Stimulated activated CD8-positive, alpha-beta memory T cell treated with anti-CD3 and anti-CD28 coated beads, Interleukin-7, amount 100 ng/mL, for 1 hour (primary cell): Measurements from ENCODE around the gene ITGA2B.
"Not testable (repeated sequence)": the region's sequence is repeated elsewhere in the genome, so short reads cannot be mapped to it uniquely, and the experiment has no call there.

Experiments used
- DNase-seq, 2 donors: peaks; one replicate each; pipeline ENCODE4 v3.0.0-alpha.2; 2020; ENCODE audit warnings: low read depth in 2 of 2

Gene ITGA2B

DNA sequence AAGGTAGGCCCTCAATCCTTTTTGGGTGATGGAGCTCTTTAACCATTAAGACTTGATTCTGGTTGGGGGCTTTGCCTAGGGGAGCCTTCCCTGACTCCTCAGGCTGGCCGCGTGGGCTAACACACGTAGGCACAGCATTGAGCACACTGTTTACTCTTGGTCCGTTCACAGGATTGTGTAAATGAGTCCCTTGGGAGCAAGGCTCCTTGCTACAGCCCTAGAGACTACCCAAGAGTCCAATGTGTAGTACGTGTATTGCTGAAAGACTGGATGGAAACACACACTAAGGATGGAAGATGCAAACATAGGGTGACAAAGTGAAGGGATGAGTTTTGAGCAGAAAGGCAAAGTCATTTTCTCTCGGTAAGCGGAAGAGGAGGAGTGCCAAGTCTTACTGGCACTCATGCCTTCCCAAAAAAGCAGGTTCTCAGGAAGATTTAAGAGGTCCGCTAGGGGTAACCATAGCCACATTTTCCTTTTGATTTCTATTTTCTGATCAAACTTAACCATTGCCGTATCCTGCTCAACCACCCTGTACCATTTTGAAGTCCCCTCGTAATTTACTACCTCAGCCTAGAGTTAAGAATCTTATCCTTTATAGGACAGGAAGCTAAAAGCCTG lies 911 bp upstream of the ITGA2B start:
- no peak for DNase-seq

DNA sequence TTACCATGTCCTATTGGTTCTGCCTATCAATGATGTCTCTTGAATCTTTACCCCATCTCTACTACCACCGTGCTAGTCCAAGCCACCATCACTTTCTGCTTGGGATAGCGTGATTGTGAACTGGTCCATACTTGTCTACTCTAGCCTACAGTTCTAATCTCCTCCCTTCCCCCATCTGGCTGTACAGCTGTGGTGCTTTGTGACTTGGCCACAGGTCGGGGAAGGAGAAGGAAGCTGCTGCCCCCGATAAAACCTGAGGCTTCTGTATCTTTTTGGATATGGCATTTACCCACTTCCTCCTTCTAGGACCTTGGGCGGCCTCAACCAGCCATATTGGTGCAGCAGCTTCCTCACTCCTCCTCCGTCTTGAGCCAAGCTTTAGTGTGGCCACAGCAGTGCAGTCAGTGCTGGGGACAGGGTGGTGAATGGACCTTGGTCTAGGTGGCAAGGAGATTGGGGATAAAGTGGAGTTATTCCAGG lies 314 bp upstream of the ITGA2B start:
- no peak for DNase-seq

DNA sequence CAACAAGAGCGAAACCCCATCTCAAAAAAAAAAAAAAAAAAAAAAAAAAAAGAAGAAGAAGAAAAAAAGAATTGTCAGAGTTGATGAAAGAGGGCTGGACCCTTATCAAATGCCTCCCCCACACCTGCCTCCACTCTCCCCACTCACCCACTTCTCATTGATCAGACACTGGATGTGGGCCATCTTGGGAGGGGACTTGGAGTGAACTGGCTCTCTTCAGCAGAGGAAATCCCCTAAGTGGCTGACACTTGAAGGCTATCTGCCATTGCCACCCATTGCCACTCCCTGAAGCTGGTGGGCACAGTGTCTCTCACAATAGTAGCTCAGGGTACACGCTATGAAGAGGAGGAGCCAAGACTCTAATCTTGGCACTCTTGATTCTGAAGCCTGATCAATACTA lies 1.6 kb downstream of the ITGA2B start:
- DNase-seq, result no peak

DNA sequence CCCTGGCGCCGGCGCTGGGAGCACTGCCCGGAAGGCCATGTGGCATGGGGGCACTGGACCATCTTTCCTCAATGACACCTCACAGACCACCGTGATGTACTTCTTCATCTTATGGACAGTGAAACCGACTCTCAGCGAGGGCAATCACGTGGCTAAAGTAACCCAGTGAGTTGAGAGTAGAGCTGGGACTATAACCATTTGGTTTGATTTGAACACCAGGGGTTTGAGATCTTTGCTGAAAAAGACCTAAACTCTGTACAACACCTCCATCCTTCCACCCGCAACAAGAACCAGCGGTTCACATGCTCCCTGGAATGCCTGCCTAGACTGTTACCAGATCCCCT lies 3.3 kb downstream of the ITGA2B start:
- no peak for DNase-seq

DNA sequence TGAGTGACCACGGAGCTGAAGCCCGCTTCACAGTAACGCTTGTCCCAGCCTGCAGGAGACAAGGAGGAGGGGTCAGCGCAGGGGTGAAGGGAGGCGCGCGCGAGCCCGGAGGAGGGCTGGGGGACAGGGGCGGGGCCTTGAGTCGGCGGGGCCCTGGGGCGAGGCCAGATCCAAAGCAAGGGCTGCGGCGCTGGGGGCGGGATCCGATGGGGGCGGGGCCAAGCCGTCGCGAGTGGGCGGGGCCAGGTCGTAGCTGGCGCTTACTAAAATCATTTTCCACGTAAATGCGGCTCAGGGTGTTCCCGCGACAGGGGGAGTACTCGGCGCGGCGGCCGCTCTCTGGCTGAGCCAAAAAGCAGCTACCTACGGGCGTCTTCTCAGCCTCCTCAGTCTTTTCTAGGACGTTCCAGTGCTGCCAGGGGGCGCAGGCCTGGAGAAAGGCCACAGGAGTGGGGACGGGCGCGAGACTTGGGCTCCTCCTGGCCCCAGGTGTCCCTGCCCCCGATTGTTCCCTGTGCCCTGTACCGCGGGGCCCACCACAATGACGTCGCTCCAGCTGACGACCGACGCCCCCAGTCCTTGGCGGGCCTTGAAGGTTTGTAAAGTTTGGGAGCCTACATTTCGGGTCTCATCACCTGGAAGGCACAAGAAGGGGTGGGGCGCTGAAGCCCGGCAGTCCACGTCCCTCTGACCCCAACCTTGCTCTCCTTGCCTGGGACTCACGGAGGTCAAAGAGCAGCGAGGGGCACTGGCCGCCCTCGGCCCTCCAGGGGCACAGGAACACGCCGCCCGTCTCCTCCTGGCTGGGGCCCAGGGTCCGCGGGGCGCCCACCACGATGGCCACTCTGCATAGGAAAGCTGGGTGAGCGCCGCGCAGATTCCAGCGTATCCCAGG lies 3.9 kb downstream of the ITGA2B start:
- DNase-seq, result peak; percentile 56 to 70

DNA sequence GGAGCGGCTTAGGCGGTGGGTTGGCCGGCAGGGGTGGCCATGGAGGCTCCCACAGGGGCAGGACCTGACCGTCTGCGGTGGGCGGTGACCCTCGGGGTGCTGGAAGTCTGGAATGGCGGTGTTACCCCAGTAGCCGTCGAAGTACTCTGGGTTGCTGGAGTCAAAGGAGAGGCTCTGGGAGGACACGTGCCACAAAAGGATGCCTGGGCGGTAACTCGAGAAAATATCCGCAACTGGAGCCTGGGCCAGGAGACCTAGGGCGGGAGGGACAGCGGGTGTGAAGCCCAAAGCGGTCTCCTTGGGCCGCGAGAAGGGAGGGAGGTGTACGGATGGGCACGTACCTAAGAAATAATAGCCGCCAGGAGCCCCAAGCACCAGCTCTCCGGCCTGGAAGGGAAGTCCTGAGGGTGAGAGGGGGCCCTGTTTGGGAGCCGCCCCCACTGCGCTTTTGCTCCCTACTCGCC lies 4.6 kb downstream of the ITGA2B start:
- no peak for DNase-seq

DNA sequence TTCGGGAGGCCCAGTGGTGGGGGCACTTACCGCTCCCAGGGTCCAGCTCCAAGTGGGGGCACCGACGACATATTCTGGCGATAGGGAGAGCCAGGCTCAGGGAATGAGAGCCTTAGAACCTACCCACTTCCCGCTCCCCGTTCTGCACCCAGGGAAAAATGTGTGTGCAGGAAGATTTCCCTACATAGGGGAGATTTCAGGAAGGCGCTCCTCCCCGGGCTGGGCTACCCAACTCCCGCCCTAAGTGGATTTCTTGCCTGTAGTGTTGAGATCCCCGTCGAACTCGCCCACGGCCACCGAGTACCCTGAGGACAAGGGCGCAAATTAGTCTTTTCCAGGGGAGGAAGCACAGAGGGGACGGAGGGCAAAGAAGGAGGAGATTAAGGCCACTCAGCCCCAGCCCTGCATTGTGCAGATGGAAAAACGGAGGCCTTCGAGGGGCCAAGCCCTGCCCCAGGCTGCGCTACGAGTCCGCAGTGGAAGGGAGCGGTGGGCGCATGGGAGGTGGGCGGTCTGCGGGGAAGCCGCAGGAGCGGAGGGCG lies 5.1 kb downstream of the ITGA2B start:
- DNase-seq, result no peak

DNA sequence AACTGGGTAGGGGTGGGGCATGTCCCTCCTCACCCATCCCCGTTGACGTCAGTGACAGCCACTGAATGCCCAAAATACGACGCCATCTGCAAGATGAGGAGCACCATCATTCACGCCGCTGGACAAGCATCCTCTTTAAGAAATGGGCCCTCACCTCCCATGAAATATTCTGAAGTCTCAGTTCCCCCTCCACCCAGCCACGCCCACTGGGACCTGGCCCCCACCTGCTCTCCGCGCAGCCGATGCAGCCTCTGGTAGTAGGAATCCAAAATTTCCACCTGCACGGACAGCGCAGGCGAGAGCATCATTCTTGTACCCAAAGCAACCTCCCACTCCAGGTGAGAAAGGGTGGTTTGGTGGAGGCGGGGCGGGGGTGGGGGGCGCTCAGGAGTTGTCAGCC lies 5.6 kb downstream of the ITGA2B start:
- no peak for DNase-seq

DNA sequence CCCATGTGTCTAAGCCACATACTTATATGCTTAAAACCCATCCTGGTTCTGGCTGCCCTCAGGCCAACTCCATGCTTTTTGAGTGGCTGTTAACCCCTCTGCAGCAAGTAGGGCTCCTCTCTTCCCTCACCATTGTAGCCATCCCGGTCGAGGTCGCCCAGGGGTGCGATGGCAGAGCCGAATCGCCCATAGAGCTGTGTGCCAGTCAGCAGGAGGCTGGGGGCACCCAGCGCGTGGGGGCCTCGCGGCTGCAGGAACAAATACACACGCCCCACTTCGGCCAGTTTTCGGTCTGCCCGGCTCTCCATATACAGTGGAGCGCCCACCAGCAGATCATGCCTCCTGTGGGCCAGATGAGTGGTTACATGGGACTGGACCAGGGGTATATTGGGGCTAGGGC lies 6.1 kb downstream of the ITGA2B start:
- no peak for DNase-seq

DNA sequence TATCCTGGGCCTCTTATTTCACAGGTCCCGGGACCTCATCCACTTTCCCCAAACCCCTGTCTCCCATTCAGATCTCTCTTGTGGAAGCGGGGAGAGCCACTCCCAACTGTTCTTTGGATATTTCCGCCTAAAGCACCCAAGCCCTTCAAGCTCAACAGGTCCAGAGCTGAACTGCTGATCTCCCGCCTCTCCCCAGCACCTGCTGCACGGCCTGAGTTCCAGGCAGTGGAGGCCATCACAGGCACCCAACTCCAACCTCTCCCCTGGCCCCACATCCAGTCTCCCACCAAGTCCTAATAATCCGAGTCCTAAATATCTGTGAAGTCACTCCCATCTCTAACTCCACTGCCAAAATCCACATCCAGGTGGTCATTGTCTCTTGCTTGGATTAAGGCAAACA lies 6.5 kb downstream of the ITGA2B start:
- DNase-seq, result no peak

DNA sequence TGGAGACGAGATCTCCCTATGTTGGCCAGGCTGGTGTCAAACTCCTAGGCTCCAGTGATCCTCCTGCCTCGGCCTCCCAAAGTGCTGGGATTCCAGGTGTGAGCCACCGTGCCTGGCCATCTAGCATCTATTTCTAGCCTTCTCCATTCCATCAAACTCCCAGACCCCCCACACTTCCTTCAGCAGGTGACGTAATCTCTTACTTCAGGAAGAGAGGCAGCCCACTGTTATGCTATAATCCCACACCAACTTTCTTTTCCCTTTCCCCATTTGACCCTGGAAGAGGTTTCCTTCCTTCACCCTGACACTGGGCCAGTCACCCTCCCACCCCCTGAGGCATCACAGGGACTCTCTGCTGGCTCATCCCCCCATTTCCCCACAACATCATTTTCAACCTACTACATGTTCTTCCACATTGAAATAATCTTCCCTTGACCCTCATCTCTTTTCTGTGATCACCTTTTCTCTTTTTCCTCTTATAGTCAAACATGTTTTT lies 7.6 kb downstream of the ITGA2B start:
- no peak for DNase-seq

DNA sequence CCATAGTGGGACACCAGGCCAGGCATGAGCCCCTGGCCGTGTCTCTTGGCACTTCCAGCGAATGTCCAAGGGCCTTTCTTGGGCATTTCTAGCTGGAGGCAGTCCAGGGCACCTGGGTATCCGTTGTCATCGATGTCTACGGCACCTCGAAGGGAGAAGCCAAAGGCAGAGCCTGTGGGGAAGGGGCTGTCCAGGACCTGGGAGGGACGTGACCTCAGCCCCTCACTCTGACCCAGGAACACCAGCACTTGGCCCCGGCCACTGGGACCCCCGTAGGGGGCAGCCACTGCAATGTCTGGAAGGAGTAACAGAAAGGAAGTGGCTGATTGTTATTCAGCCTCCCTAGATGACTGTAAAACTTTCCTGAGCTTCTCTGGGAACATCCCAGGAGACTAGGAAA lies 8.7 kb downstream of the ITGA2B start:
- no peak for DNase-seq

DNA sequence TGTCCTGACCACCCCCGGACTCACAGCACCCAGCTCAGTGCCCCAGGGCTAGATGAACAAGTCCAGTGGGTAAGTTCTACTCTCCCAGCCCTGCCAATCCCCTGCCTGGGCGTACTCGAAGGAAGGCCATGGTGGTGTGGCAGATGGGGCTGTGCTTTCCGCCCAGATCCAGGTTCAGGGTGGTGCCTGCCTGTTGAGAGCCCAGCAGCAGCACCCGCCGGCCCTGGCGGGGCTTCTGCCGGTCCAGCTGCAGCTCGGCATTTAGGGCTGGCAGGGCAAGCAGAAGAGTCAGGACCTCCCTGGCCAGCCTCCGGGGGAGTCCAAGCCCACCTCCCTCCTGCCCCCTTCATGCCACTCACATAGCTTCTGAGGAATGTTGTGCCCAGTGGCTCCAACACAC lies 9.6 kb downstream of the ITGA2B start:
- DNase-seq, result no peak

DNA sequence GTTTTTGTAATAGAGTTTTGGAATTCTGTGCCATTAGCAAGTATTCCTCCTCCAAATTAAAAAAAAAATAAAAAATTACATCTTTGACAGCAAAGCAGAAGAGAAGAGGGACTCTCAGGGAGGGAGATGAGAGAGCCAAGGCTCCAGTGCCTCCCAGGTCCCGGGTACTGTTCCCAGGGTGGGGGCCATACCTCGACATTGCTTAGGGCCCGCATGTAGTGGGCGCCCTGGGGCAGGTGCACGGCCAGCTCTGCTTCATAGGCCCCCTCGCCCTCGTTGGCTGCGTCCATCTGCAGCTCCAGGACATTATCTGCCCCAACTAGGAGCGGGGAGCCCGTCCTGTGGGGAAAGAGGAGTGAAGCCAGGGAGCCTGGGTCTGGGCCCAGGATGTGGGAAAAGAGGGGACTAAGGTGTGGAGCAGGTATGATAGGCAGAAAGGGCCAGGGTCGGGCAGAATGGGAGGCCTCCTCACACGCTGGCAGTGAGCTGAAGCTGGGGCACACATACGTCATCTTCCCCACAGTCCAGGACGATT lies 11.2 kb downstream of the ITGA2B start:
- DNase-seq, result no peak

DNA sequence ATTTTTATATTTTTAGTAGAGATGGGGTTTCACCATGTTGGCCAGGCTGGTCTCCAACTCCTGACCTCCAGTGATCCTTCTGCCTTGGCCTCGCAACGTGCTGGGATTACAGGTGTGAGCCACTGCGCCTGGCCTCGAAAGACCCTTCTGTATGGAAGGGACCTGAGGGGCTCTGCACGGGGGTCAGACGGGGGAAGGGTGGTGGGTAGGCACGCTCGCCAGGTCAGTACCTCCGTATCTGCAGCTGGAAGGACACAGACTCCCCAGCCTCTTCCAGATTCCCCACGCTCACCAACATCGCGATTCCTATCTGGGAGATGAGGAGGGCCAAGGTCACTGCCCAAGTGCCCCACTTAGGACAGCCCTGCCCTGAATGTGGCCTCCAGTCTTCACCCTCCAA lies 12.7 kb downstream of the ITGA2B start:
- no peak for DNase-seq

DNA sequence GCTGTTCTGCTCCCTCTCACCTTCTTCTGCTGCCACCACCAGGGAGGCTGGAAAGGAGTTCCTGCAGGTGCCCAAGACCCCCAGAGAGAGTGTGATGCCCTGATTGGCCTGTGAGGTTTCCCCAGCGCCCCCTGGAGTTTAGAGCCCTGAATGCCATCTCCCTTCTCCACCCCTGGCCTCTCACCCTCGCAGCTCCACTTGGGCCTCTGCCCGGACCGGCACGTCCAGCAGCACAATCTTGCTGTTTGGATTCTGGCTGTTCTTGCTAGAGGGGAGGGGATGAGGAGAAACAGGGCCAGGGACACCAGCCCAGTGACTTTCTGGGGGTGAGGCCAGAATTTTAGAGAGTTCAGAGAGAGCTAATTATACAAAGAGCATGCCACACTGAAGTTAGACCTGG lies 13.3 kb downstream of the ITGA2B start:
- no peak for DNase-seq

DNA sequence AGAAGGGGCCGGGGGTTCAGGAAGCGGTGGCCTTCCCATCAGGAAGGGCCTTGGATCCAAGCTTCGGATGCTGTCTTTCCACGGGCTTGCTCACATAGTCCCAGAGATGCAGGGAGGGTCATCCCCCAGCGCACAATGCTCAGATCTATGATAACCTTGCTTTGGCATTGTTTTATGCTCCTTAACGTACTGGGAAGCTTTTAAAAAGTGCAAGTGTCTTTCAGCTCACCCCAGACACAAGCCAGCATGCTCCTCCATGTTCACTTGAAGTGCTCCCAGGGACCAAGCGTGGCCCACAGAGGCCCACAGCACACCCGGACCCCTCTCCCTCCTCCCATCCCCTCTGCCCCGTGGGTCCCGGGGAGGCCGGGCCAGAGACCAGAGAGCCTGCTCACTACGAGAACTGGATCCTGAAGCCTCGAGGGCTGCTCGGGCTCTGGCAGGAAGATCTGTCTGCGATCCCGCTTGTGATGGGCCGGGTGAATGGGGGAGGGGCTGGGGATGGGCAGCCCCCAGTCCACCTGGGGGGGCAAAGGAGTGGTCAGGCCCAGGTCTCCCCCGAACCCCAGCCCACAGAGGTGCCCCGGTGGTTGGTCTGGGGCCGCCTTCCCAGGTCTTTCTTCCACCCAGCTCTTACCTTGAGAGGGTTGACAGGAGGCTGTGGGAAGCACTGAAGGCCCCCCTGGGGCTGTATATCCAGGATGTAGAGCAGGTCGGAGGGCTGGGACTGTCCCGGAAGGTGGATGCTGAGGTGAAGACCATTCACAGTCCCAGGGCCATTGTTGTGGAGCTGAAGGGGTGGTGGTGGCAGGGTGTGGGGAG lies 14.0 kb downstream of the ITGA2B start:
- DNase-seq, result no peak

DNA sequence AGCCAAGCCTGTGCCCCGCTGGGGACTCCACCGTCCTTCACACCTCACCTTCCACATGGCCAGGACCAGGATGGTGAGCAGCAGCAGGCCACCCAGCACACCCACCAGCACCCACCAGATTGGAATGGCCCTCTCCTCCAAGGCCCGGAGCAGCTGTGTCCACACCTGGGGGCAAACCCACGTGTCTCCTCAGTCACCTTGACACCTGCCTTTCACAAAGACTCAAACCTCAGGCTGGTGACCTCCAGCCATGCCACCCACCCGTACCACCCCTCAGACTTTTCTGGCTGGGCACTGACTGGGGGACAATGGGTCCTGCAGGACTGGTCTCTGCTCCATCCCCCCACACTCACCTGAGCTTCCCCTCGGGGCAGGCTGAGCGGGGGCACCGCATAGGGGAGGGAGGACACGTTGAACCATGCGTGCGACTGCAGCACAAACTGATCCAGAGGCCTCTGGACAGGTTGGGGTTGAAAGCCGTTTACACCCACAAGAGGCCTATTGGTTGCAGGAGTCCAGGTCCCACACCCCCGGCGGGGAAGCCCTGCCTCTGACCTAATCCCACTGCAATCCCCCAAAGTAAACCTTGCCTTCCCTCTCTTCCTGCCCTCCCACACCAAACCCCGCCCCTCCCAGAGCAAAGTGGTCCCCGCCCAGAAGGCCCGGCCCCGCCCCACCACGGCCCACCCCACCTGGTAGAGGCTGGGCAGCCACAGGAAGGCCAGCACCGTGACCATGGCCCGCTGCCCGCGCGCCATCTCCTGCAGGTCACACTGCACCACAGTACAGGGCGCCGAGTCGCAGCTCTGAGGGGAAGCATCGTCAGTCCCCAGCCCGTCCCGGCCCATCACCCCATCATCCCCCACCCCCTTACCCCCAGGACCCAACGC lies 14.9 kb downstream of the ITGA2B start:
- no peak for DNase-seq

DNA sequence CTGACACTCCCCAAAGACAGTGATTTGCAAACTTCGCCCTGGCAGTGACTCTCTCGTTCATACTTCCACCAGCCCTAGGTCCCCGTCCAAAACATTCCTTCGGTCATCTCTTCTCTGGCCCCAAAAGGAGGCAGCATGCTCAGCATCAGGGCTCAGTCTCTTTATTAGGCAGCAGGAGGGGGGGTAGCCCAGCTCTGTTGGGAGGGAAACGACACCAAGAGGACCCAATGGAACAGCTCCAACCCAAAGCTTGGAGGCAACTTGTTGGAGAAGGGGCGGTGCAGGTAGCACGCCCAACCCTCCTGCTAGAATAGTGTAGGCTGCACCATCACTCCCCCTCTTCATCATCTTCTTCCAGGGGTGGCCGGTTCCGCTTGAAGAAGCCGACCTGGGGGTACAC lies 17.4 kb downstream of the ITGA2B start:
- no peak for DNase-seq

DNA sequence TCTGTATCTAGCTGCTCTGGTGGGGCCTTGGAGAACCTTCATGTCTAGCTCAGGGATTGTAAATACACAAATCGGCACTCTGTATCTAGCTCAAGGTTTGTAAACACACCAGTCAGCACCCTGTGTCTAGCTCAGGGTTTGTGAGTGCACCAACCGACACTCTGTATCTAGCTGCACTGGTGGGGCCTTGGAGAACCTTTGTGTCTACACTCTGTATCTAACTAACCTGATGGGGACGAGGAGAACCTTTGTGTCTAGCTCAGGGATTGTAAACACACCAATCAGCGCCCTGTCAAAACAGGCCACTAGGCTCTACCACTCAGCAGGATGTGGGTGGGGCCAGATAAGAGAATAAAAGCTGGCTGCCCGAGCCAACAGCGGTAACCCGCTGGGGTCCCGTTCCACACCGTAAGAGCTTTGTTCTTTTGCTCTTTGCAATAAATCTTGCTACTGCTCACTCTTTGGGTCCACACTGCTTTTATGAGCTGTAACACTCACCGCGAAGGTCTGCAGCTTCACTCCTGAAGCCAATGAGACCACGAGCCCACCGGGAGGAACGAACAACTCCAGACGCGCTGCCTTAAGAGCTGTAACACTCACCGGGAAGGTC lies 19.9 kb downstream of the ITGA2B start:
- DNase-seq, result not testable (repeated sequence)
